ENCODE data around the gene PRKCE.

Gene PRKCE

GRCh38 chr2:46072101-46072820 lies 420.8 kb downstream of the PRKCE start:
- DNase-seq (ENCODE audit: low read depth in 2 of 2), result no peak

- no peak for DNase-seq (ENCODE audit: low read depth in 2 of 2)
Measured at GRCh38 chr2:46073540-46074046, 422.1 kb downstream of the PRKCE start.

GRCh38 chr2:46074501-46074900 lies 423.0 kb downstream of the PRKCE start:
- no peak for DNase-seq (ENCODE audit: low read depth in 2 of 2)

- DNase-seq (ENCODE audit: low read depth in 2 of 2), result no peak
Measured at GRCh38 chr2:46075848-46076247, 424.4 kb downstream of the PRKCE start.

GRCh38 chr2:46076251-46076650 lies 424.8 kb downstream of the PRKCE start:
- no peak for DNase-seq (ENCODE audit: low read depth in 2 of 2)

- no peak for DNase-seq (ENCODE audit: low read depth in 2 of 2)
Measured at GRCh38 chr2:46076875-46077274, 425.4 kb downstream of the PRKCE start.

- no peak for DNase-seq (ENCODE audit: low read depth in 2 of 2)
Measured at GRCh38 chr2:46077522-46078107, 426.1 kb downstream of the PRKCE start.

- no peak for DNase-seq (ENCODE audit: low read depth in 2 of 2)
Measured at GRCh38 chr2:46079985-46080560, 428.6 kb downstream of the PRKCE start.

- DNase-seq (ENCODE audit: low read depth in 2 of 2), result no peak
Measured at GRCh38 chr2:46082531-46083485, 431.3 kb downstream of the PRKCE start.

- DNase-seq (ENCODE audit: low read depth in 2 of 2), result no peak
Measured at GRCh38 chr2:46086578-46087070, 435.1 kb downstream of the PRKCE start.

- DNase-seq (ENCODE audit: low read depth in 2 of 2), result no peak
Measured at GRCh38 chr2:46087492-46087891, 436.0 kb downstream of the PRKCE start.

- no peak for DNase-seq (ENCODE audit: low read depth in 2 of 2)
Measured at GRCh38 chr2:46091004-46091403, 439.5 kb downstream of the PRKCE start.

- DNase-seq (ENCODE audit: low read depth in 2 of 2), result no peak
Measured at GRCh38 chr2:46091961-46092667, 440.6 kb downstream of the PRKCE start.

GRCh38 chr2:46094689-46095088 lies 443.2 kb downstream of the PRKCE start:
- no peak for DNase-seq (ENCODE audit: low read depth in 2 of 2)

- no peak for DNase-seq (ENCODE audit: low read depth in 2 of 2)
Measured at GRCh38 chr2:46095830-46096229, 444.4 kb downstream of the PRKCE start.

GRCh38 chr2:46096260-46096659 lies 444.8 kb downstream of the PRKCE start:
- DNase-seq (ENCODE audit: low read depth in 2 of 2), result no peak

- DNase-seq (ENCODE audit: low read depth in 2 of 2), result no peak
Measured at GRCh38 chr2:46097714-46098480, 446.4 kb downstream of the PRKCE start.

- DNase-seq (ENCODE audit: low read depth in 2 of 2), result no peak
Measured at GRCh38 chr2:46098621-46099062, 447.2 kb downstream of the PRKCE start.

GRCh38 chr2:46101557-46102220 lies 450.2 kb downstream of the PRKCE start:
- no peak for DNase-seq (ENCODE audit: low read depth in 2 of 2)

GRCh38 chr2:46106690-46107089 lies 455.2 kb downstream of the PRKCE start:
- DNase-seq (ENCODE audit: low read depth in 2 of 2), result no peak
